Central memory CD4-positive, alpha-beta T cell (primary cell): Measurements from ENCODE around the gene PDGFRA.
"Not testable (repeated sequence)": the region's sequence is repeated elsewhere in the genome, so short reads cannot be mapped to it uniquely, and the experiment has no call there.

Source experiments
- DNase-seq: peaks from one replicate; pipeline ENCODE4 v3.0.0; 2022

PDGFRA gene

DNA sequence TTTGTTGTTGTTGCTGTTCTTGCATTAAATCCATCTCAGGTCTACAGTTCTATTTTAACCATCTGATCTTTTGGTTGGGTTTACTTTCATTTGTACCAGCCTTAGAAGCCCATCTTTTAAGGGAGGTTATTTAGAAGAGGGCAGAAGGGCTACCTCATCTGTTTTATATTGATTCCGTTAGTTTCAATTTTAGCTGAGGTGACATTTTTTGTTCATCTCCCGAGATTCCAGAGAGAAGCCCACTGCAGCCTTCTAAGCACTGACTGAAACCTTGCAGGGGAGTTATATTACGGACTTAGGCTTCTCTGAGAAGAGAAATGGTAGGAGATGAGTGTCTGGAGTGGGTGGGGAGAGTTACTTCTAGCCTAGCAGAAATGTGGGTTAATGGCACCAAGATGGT lies 101.8 kb downstream of the PDGFRA start:
- no peak for DNase-seq

DNA sequence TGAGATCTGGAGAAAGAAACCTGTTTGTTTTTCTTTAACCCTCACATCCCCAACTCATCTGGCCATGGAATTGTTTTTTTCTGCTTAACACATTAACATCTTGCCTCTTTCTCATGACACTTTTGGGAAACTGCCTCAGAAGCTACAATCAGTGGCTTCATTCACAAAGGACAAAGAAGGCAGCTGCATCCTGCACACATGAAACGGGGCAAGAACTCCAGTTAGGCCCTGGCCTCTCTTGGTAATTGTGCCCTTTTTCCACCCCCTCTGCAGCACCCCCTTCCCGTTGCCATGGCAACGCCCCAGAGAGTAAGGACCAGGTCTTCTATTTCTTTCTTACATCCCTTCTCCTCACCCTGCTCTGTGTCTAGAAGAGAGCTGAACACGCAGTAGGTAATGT lies 103.4 kb downstream of the PDGFRA start:
- no peak for DNase-seq

DNA sequence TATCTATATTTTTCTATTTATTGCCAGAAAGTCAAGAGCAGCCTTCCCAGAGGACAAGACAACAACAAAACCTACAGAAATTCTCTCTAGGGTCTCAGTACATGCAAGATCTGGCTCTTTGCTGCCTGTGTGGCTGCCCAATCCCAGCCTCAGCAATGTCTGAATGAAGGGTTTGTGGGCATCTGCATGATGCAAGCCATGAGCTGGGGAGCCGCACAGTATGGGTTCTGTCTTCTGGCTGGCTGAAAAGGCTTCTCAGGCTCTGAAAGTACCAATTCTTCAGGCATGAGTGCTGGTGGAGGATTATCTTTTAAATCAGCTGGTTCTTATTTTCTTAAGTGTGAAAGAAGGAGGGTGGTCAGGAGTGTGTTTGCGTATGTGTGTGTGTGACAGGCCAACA lies 104.6 kb downstream of the PDGFRA start:
- no peak for DNase-seq

DNA sequence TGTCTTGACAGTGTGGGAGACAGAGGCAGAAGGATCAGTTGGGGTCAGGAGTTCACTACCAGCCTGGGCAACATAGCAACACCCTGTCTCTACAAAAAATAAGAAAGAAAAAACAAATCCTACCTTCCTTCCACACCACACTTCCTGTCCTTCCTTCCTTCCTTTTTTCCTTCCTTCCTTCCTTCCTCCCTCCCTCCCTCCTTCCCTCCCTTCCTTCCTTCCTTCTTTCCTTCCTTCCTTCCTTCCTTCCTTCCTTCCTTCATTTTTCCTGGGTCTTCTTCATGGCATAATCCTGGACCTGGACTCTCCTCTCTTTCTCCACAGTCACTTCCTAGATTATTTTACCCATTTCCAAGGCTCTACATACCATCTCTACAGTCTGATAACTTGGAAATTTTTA lies 105.7 kb downstream of the PDGFRA start:
- not testable (repeated sequence) for DNase-seq

DNA sequence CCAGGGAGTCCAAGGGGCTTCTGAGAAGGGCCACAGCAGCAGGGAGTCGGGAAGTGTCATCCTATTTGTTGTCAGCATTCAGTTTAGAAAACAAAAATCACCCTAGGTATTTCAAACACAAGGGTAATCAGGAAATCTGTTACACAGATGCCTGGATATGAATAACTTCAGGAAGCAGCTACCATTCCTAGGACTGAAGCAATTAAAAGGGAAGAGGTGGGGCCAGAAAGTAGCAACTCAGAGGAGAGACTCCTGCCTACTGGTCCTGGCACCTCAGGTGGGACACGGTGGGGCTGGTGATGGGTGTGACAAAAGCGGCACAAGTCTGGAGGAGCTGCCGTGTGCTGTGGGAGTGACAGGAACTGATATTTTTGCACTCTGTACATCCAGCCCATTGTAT lies 107.9 kb downstream of the PDGFRA start:
- DNase-seq, result no peak

DNA sequence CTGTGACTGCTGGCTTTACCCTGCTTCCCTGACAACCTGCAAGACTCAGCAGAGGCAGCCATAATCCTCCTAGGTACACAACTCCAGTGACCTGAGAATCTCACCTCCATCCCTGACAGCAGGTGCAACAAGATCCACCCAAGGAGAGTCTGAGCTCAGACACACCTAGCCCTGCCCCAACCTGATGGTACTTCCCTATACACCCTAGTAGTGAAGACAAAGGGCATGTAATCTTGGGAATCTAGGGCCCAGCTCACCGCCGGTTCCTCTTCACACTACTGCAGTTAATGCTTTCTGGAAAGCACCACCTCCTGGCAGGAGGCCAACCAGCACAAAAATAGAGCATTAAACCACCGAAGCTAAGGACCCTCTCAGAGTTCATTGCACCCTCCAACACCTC lies 113.0 kb downstream of the PDGFRA start:
- DNase-seq, result not testable (repeated sequence)
